Immature natural killer cell (primary cell): Measurements from ENCODE around the gene CDKN1A. TPM values are rescaled to one million over a fixed set of nuclear protein-coding genes. Genes with fewer than 3 reads are reported as not detected.

Source experiments
- DNase-seq, 3 donors: peaks; one replicate each; pipeline ENCODE4 v3.0.0; 2022; ENCODE audit warnings: mixed read lengths in 1 of 3
- H3K27ac Mint-ChIP-seq, 6 donors: one replicate each; pipeline ENCODE4 v1.8.0; 2020; ENCODE audit warnings: mixed read lengths in 6 of 6, mild to moderate bottlenecking in 5 of 6, inconsistent platforms in 4 of 6, moderate library complexity in 3 of 6
- H3K27me3 Mint-ChIP-seq, 3 donors: one replicate each; pipeline ENCODE4 v1.8.0; 2020 to 2021; ENCODE audit warnings: low read depth in 3 of 3, mild to moderate bottlenecking in 3 of 3, mixed read lengths in 3 of 3, moderate library complexity in 3 of 3, inconsistent platforms in 1 of 3
- H3K36me3 Mint-ChIP-seq, 3 donors: one replicate each; pipeline ENCODE4 v1.8.0; 2020; ENCODE audit warnings: mixed read lengths in 3 of 3, inconsistent platforms in 2 of 3, mild to moderate bottlenecking in 2 of 3
- H3K4me1 Mint-ChIP-seq, 2 donors: one replicate each; pipeline ENCODE4 v1.8.0; 2020; ENCODE audit warnings: inconsistent platforms in 2 of 2, mild to moderate bottlenecking in 2 of 2, mixed read lengths in 2 of 2, moderate library complexity in 1 of 2
- H3K4me3 Mint-ChIP-seq, 5 donors: one replicate each; pipeline ENCODE4 v1.8.0; 2020; ENCODE audit warnings: mild to moderate bottlenecking in 5 of 5, mixed read lengths in 5 of 5, inconsistent platforms in 3 of 5, moderate library complexity in 3 of 5
- H3K9me3 Mint-ChIP-seq, 6 donors: one replicate each; pipeline ENCODE4 v1.8.0; 2020; ENCODE audit warnings: mild to moderate bottlenecking in 6 of 6, mixed read lengths in 6 of 6, inconsistent platforms in 4 of 6, moderate library complexity in 3 of 6
- polyA plus RNA-seq, 3 donors: library from polyadenylated mRNA; unstranded; fragments of 300-500 nt; fragmentation: Illumina TruSeq; gene quantifications; one replicate each; pipeline ENCODE4 v1.2.3, GENCODE V29; 2021

CDKN1A gene
- polyA plus RNA-seq, 3 donors from 2014 or later: 3.3 to 13.6 (median 7.0) TPM

GRCh38 chr6:36677059-36677749, 1.3 kb upstream of the CDKN1A start:
- peaks cover 0 to 2% (median 0%) of the 10 kb centered on the region in 6 donors for H3K9me3 Mint-ChIP-seq
- no peaks in the 10 kb centered on the region for H3K36me3 Mint-ChIP-seq
- peaks cover 24 to 29% of the 10 kb centered on the region in 2 donors for H3K4me1 Mint-ChIP-seq
- H3K27me3 Mint-ChIP-seq: peaks cover 20 to 24% (median 24%) of the 10 kb centered on the region in 3 donors
- no peak for DNase-seq
- H3K4me3 Mint-ChIP-seq: peak overlapping the region; percentile 23 to 84 (median 70)
- peak overlapping the region; percentile 57 to 90 (median 75) for H3K27ac Mint-ChIP-seq

GRCh38 chr6:36677753-36678487, 594 bp upstream of the CDKN1A start:
- Mint-ChIP-seq H3K27ac (peak overlapping the region; percentile 48 to 90 (median 76)), H3K27me3 (peaks cover 20 to 24% (median 24%) of the 10 kb centered on the region in 3 donors), H3K36me3 (no peaks in the 10 kb centered on the region), H3K4me3 (peak overlapping the region; percentile 63 to 84 (median 70)), H3K9me3 (peaks cover 0 to 2% (median 0%) of the 10 kb centered on the region in 6 donors), H3K4me1 (peaks cover 26 to 29% of the 10 kb centered on the region in 2 donors)
- no peak for DNase-seq

GRCh38 chr6:36679043-36679833, 724 bp downstream of the CDKN1A start:
- Mint-ChIP-seq H3K4me1 (peaks cover 26 to 29% of the 10 kb centered on the region in 2 donors), H3K27ac (peak overlapping the region; percentile 66 to 94 (median 92)), H3K27me3 (peaks cover 20 to 25% (median 24%) of the 10 kb centered on the region in 3 donors), H3K9me3 (peaks cover 0 to 2% (median 0%) of the 10 kb centered on the region in 6 donors), H3K36me3 (no peaks in the 10 kb centered on the region), H3K4me3 (peak overlapping the region; percentile 85 to 99 (median 97))
- peak; percentile 10 to 26 (median 12) for DNase-seq

- Mint-ChIP-seq H3K27ac (peak overlapping the region in 2 of 6 donors; percentile 53 to 62), H3K4me1 (peaks cover 25 to 28% of the 10 kb centered on the region in 2 donors)
These were observed 4.0 kb downstream of the CDKN1A start for GRCh38 chr6:36682328-36683144.

GRCh38 chr6:36683145-36683655, 4.7 kb downstream of the CDKN1A start:
- no peak overlapping the region for H3K27ac Mint-ChIP-seq
- H3K36me3 Mint-ChIP-seq: no peaks in the 10 kb centered on the region
- peaks cover 0 to 2% (median 0%) of the 10 kb centered on the region in 6 donors for H3K9me3 Mint-ChIP-seq
- no peak for DNase-seq
- peaks cover 16 to 21% (median 19%) of the 10 kb centered on the region in 3 donors for H3K27me3 Mint-ChIP-seq
- peaks cover 19 to 21% of the 10 kb centered on the region in 2 donors for H3K4me1 Mint-ChIP-seq
- no peak overlapping the region for H3K4me3 Mint-ChIP-seq

More at GRCh38 chr6:36682328-36683144, 4.0 kb downstream of the CDKN1A start:
- Mint-ChIP-seq H3K27me3 (peaks cover 16 to 22% (median 21%) of the 10 kb centered on the region in 3 donors), H3K36me3 (no peaks in the 10 kb centered on the region), H3K9me3 (peaks cover 0 to 2% (median 0%) of the 10 kb centered on the region in 6 donors), H3K4me3 (peak overlapping the region in 1 of 5 donors; percentile 50)
- DNase-seq: no peak

- Mint-ChIP-seq H3K27me3 (peaks cover 13 to 18% (median 14%) of the 10 kb centered on the region in 3 donors), H3K4me1 (peaks cover 15% of the 10 kb centered on the region in 2 donors)
These were observed 5.3 kb downstream of the CDKN1A start for GRCh38 chr6:36683656-36684446.

GRCh38 chr6:36684447-36684812, 5.9 kb downstream of the CDKN1A start:
- no peak overlapping the region for H3K27ac Mint-ChIP-seq
- no peak for DNase-seq
- H3K9me3 Mint-ChIP-seq: peaks cover 0 to 2% (median 0%) of the 10 kb centered on the region in 6 donors
- H3K4me3 Mint-ChIP-seq: no peak overlapping the region
- no peaks in the 10 kb centered on the region for H3K36me3 Mint-ChIP-seq
- H3K27me3 Mint-ChIP-seq: peaks cover 8 to 14% (median 14%) of the 10 kb centered on the region in 3 donors
- peaks cover 10 to 12% of the 10 kb centered on the region in 2 donors for H3K4me1 Mint-ChIP-seq

More at GRCh38 chr6:36683656-36684446, 5.3 kb downstream of the CDKN1A start:
- no peak for DNase-seq
- no peaks in the 10 kb centered on the region for H3K36me3 Mint-ChIP-seq
- H3K4me3 Mint-ChIP-seq: no peak overlapping the region
- no peak overlapping the region for H3K27ac Mint-ChIP-seq
- peaks cover 0 to 2% (median 0%) of the 10 kb centered on the region in 6 donors for H3K9me3 Mint-ChIP-seq

GRCh38 chr6:36685166-36685924, 6.8 kb downstream of the CDKN1A start:
- DNase-seq: no peak
- peak overlapping the region in 1 of 6 donors; percentile 34 for H3K27ac Mint-ChIP-seq
- H3K36me3 Mint-ChIP-seq: no peaks in the 10 kb centered on the region
- H3K9me3 Mint-ChIP-seq: no peaks in the 10 kb centered on the region
- H3K27me3 Mint-ChIP-seq: peaks cover 3 to 8% (median 7%) of the 10 kb centered on the region in 3 donors
- H3K4me3 Mint-ChIP-seq: no peak overlapping the region
- peaks cover 7% of the 10 kb centered on the region in 2 donors for H3K4me1 Mint-ChIP-seq

- peaks cover 0 to 4% (median 0%) of the 10 kb centered on the region in 3 donors for H3K27me3 Mint-ChIP-seq
- H3K27ac Mint-ChIP-seq: no peak overlapping the region
- no peak for DNase-seq
- no peaks in the 10 kb centered on the region for H3K9me3 Mint-ChIP-seq
- no peak overlapping the region for H3K4me3 Mint-ChIP-seq
- H3K36me3 Mint-ChIP-seq: no peaks in the 10 kb centered on the region
- H3K4me1 Mint-ChIP-seq: peaks cover 0 to 1% of the 10 kb centered on the region in 2 donors
These were observed 7.6 kb downstream of the CDKN1A start for GRCh38 chr6:36685926-36686667.

- no peak for DNase-seq
- H3K27me3 Mint-ChIP-seq: peaks cover 0 to 4% (median 0%) of the 10 kb centered on the region in 3 donors
- no peak overlapping the region for H3K27ac Mint-ChIP-seq
- no peaks in the 10 kb centered on the region for H3K36me3 Mint-ChIP-seq
- no peak overlapping the region for H3K4me3 Mint-ChIP-seq
- H3K4me1 Mint-ChIP-seq: peaks cover 3 to 7% of the 10 kb centered on the region in 2 donors
- H3K9me3 Mint-ChIP-seq: no peaks in the 10 kb centered on the region
These were observed 8.4 kb downstream of the CDKN1A start for GRCh38 chr6:36686668-36687513.
